ENCODE results near the gene LMTK2.

Gene LMTK2

DNA sequence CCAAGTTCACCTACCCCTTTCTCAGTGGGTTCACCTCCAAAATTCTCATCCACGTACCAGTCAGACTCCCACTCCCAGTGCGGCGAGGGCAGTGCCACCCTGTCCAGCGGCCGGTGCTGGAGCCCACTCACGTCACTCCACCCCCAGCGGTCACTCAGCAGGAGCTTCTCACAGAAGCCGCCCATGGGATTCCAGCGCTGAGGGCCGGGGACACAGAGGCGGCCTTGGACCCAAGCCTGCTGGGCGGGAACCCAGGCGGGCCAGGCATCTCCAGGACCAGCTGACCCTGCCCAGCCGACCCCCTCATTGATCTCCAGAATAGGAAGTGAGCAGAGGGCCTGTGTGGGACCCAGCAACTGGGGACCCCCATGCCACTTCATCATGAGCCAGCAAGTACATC is 138.2 kb downstream of the LMTK2 start:
- peak overlapping the region in 1 of 11 experiments; percentile 13; a peak in 2 of 22 replicates for H3K9ac ChIP-seq
- H3K27ac ChIP-seq, result peak overlapping the region in 4 of 11 experiments; percentile 1 to 52 (median 42); a peak in 6 of 22 replicates
- H3K27me3 ChIP-seq, result no peaks in the 10 kb centered on the region
- peaks cover 0 to 52% (median 25%) of the 10 kb centered on the region in 11 experiments; a peak in 16 of 22 replicates for H4K20me1 ChIP-seq
- H3K9me3 ChIP-seq (replicated peaks in 1 of 11), result no peaks in the 10 kb centered on the region
- peaks cover 54 to 75% (median 66%) of the 10 kb centered on the region in 10 experiments for H3K4me1 ChIP-seq
- H3K4me2 ChIP-seq, result peak overlapping the region; percentile 42 to 90 (median 78); a peak in 20 of 22 replicates
- H3K36me3 ChIP-seq, result peaks cover 18 to 60% (median 37%) of the 10 kb centered on the region in 11 experiments
- no peak for TF ChIP-seq Cebpa-rat (IDR thresholded peaks at IDR 0.05)
- H3K4me3 ChIP-seq, result no peak overlapping the region

DNA sequence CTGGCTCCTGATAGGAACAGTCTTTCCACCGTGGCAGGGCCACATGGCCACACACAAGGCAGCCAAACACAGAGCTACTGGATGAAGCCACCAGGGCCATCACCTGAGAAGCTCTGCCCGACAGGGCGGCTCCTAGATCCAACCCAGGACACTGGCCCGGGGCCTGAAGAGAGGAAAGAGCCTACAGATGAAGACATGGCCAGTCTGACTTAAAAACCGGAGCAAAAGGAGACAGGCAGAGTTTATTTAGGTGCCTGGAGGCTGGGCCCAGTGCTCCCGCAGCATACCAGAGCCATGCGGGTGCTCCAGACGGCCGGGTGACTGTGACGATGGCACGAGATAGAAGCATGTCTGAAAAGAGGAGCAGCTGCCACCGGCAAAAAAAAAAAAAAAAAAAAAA is 141.5 kb downstream of the LMTK2 start:
- TF ChIP-seq Cebpa-rat (IDR thresholded peaks at IDR 0.05), result no peak
- no peak overlapping the region for H3K4me3 ChIP-seq
- H3K36me3 ChIP-seq, result peaks cover 5 to 43% (median 25%) of the 10 kb centered on the region in 11 experiments; a peak in 18 of 22 replicates
- H3K9ac ChIP-seq, result no peak overlapping the region
- H3K9me3 ChIP-seq (replicated peaks in 1 of 11), result no peaks in the 10 kb centered on the region
- H3K4me2 ChIP-seq, result peak overlapping the region in 4 of 11 experiments; percentile 95 to 99 (median 98); a peak in 3 of 22 replicates
- no peak overlapping the region for H3K27ac ChIP-seq
- H4K20me1 ChIP-seq, result peaks cover 0 to 35% (median 18%) of the 10 kb centered on the region in 11 experiments; a peak in 16 of 22 replicates
- no peaks in the 10 kb centered on the region for H3K27me3 ChIP-seq
- H3K4me1 ChIP-seq, result peaks cover 68 to 84% (median 73%) of the 10 kb centered on the region in 10 experiments

DNA sequence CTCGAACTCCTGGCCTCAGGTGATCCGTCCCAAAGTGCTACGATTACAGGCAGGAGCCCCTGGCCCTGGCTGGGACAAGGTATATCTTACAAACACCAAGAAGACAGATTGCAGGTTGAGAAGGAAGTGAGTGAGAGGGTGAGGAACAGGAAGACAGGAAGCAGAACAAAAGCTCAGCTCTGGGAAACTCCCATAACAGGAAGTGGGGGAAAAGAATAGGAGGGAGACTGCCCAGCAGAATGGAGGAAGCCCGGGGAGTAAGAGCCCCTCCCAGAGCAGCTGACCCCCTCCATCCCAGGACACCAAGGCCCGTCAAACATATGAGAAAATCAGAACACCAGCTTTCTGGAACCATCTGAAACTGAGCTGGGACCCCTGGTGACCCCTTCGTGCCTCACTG is 142.4 kb downstream of the LMTK2 start:
- Histone ChIP-seq H3K9ac (peak overlapping the region in 4 of 11 experiments; percentile 11 to 34 (median 16); a peak in 4 of 22 replicates), H3K36me3 (peaks cover 3 to 34% (median 19%) of the 10 kb centered on the region in 11 experiments; a peak in 18 of 22 replicates), H3K27ac (peak overlapping the region in 10 of 11 experiments; percentile 34 to 76 (median 60); a peak in 20 of 22 replicates), H3K9me3 (replicated peaks in 1 of 11) (no peaks in the 10 kb centered on the region), H3K4me3 (no peak overlapping the region; a peak in 1 of 20 replicates), H3K4me2 (peak overlapping the region; percentile 45 to 100 (median 98)), H3K4me1 (peaks cover 66 to 84% (median 75%) of the 10 kb centered on the region in 10 experiments), H4K20me1 (peaks cover 0 to 28% (median 18%) of the 10 kb centered on the region in 11 experiments; a peak in 16 of 22 replicates), H3K27me3 (no peaks in the 10 kb centered on the region)
- no peak for TF ChIP-seq Cebpa-rat (IDR thresholded peaks at IDR 0.05)

DNA sequence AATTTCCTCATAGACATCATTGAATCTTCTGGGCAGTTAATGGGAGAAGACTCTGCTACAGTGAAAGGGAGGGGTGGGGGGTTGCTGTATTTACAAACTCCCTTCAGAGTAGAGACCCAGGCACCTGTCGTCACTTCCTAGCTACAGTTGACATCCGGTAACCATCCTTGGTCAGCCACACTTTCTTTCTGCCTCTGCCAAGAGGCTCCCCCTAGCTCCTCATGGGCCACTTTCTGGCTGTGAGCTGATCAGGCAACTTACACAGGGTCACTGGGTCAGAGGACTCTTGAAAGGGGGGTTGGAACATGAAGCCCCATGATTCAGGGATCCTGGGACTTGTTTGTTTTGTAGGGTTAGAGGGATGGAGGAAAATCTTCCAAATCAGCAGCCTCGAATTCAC is 144.1 kb downstream of the LMTK2 start:
- Histone ChIP-seq H3K27ac (peak overlapping the region; percentile 7 to 82 (median 71); a peak in 21 of 22 replicates), H4K20me1 (peaks cover 0 to 23% (median 3%) of the 10 kb centered on the region in 11 experiments; a peak in 10 of 22 replicates), H3K4me3 (peak overlapping the region; percentile 82 to 96 (median 91)), H3K27me3 (no peaks in the 10 kb centered on the region), H3K4me1 (peaks cover 52 to 84% (median 69%) of the 10 kb centered on the region in 10 experiments), H3K9me3 (replicated peaks in 1 of 11) (no peaks in the 10 kb centered on the region), H3K4me2 (peak overlapping the region; percentile 95 to 100 (median 99)), H3K36me3 (peaks cover 0 to 28% (median 17%) of the 10 kb centered on the region in 11 experiments; a peak in 15 of 22 replicates), H3K9ac (peak overlapping the region; percentile 68 to 85 (median 81); a peak in 21 of 22 replicates)
- TF ChIP-seq Cebpa-rat (IDR thresholded peaks at IDR 0.05), result no peak

DNA sequence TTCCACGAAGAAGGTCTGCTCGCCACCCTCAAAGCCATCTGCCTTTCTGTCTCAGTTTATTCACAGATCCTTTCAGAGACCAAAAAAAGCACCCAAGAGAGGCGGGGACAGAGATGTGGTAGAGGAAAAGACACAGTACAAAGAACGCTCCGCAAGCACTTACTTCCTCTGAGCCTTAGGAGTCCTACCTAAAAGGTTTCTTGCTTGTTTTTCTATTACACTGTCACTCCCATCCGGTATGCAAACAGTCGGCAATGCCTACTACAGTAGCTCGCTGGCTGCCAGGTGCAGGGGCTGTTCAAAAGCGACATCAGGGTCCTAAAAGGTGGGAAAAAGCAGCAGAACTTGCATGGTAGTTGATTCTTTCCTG is 144.6 kb downstream of the LMTK2 start:
- Histone ChIP-seq H3K4me3 (peak overlapping the region; percentile 82 to 96 (median 91)), H3K9ac (peak overlapping the region; percentile 68 to 85 (median 81)), H3K9me3 (replicated peaks in 1 of 11) (no peaks in the 10 kb centered on the region), H3K4me2 (peak overlapping the region; percentile 95 to 100 (median 99)), H3K4me1 (peaks cover 49 to 82% (median 65%) of the 10 kb centered on the region in 10 experiments), H3K36me3 (peaks cover 1 to 32% (median 19%) of the 10 kb centered on the region in 11 experiments; a peak in 19 of 22 replicates), H4K20me1 (peaks cover 0 to 23% (median 0%) of the 10 kb centered on the region in 11 experiments; a peak in 8 of 22 replicates), H3K27me3 (no peaks in the 10 kb centered on the region), H3K27ac (peak overlapping the region; percentile 57 to 82 (median 71))
- TF ChIP-seq Cebpa-rat (IDR thresholded peaks at IDR 0.05), result no peak

DNA sequence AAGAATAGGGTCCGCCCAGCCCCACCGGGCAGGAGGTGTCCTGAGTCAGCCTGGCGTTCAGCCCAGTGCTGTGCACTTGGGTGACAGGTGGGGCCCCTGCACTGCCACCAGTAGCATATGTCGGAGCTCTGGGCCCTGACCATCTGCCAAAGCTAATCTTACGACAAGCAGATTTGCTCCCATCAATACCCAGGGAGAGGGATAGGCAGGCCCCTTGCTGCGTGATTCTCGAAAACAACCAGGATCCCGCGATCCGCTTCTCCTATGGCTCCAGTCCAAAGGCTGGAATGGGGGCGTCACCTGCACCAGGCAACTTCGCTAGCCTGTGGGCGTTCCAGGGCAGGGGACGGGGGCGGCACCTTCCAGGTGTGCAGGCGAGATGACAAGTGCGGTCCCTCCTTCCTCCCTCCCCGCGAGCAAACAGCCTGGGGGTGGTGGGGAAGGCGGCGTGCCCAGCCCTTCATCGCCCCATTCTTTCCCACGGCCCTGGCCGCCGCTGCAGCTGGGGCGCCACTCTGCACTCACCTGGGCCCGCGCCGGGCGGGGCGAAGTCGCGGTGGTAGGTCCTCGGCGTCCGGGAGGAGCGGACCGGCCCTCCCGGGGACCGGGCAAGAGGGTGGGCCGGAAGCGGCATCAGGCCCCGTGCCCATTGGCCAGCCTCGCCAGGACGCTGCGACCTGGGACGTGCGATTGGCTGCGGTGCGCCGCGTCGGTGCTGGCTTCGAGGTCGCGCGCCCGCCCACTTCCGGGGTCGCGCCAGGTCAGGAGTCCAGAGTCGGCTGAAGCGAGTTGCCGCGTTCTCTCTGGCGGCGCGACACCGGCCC is 145.2 kb downstream of the LMTK2 start, which contains the start of gene TECPR1:
Gene TECPR1 (minus strand): TSS at position 632 of the 824 bp plus-strand sequence. CDS start 6,086 bp downstream, outside the sequence.
- TF ChIP-seq Cebpa-rat (IDR thresholded peaks at IDR 0.05), result no peak
- no peaks in the 10 kb centered on the region for H3K27me3 ChIP-seq
- peak within 1 kb of the TSS; percentile 68 to 85 (median 81) for H3K9ac ChIP-seq
- H3K36me3 ChIP-seq, result peaks cover 7 to 35% (median 23%) of the 10 kb centered on the region in 11 experiments; a peak in 21 of 22 replicates
- peak within 1 kb of the TSS; percentile 98 to 100 (median 99) for H3K4me2 ChIP-seq
- peak within 1 kb of the TSS; percentile 57 to 82 (median 71) for H3K27ac ChIP-seq
- peaks cover 49 to 76% (median 60%) of the 10 kb centered on the region in 10 experiments for H3K4me1 ChIP-seq
- H3K9me3 ChIP-seq (replicated peaks in 1 of 11), result no peaks in the 10 kb centered on the region
- H3K4me3 ChIP-seq, result peak within 1 kb of the TSS; percentile 82 to 96 (median 91)
- H4K20me1 ChIP-seq, result peaks cover 0 to 25% (median 0%) of the 10 kb centered on the region in 11 experiments; a peak in 9 of 22 replicates

GRCh38 chr7:98252425-98253054 is 145.9 kb downstream of the LMTK2 start:
- H3K4me1 ChIP-seq, result peaks cover 49 to 74% (median 59%) of the 10 kb centered on the region in 10 experiments
- peak overlapping the region; percentile 45 to 82 (median 71); a peak in 21 of 22 replicates for H3K27ac ChIP-seq
- peak overlapping the region; percentile 68 to 85 (median 81) for H3K9ac ChIP-seq
- no peak for TF ChIP-seq Cebpa-rat (IDR thresholded peaks at IDR 0.05)
- peaks cover 0 to 25% (median 0%) of the 10 kb centered on the region in 11 experiments; a peak in 9 of 22 replicates for H4K20me1 ChIP-seq
- peak overlapping the region; percentile 82 to 96 (median 91) for H3K4me3 ChIP-seq
- no peaks in the 10 kb centered on the region for H3K9me3 ChIP-seq (replicated peaks in 1 of 11)
- H3K4me2 ChIP-seq, result peak overlapping the region; percentile 87 to 100 (median 98)
- H3K36me3 ChIP-seq, result peaks cover 15 to 35% (median 25%) of the 10 kb centered on the region in 11 experiments; a peak in 21 of 22 replicates
- no peaks in the 10 kb centered on the region for H3K27me3 ChIP-seq

- peak overlapping the region in 2 of 11 experiments; percentile 46; a peak in 5 of 22 replicates for H3K27ac ChIP-seq
- no peaks in the 10 kb centered on the region for H3K27me3 ChIP-seq
- peaks cover 36 to 57% (median 46%) of the 10 kb centered on the region in 10 experiments for H3K4me1 ChIP-seq
- TF ChIP-seq Cebpa-rat (IDR thresholded peaks at IDR 0.05), result no peak
- H3K36me3 ChIP-seq, result peaks cover 14 to 46% (median 31%) of the 10 kb centered on the region in 11 experiments; a peak in 20 of 22 replicates
- H3K9me3 ChIP-seq (replicated peaks in 1 of 11), result no peaks in the 10 kb centered on the region
- peaks cover 0 to 25% (median 0%) of the 10 kb centered on the region in 11 experiments; a peak in 9 of 22 replicates for H4K20me1 ChIP-seq
- H3K4me2 ChIP-seq, result peak overlapping the region in 5 of 11 experiments; percentile 23 to 100 (median 43); a peak in 6 of 22 replicates
- H3K4me3 ChIP-seq, result no peak overlapping the region
- no peak overlapping the region for H3K9ac ChIP-seq
These were observed 147.9 kb downstream of the LMTK2 start for GRCh38 chr7:98254516-98254915.

Data from BLaER1 treated with 17β-estradiol and CSF1 and Interleukin-3, amounts not matched to agents 10 nM and 100 nM (cell line).